HEK293 (cell line): Measurements from ENCODE around the gene CACNA2D3.

Experiments
- CTCF ChIA-PET: fragments of 350-600 bp; formaldehyde crosslinking; extraction: SDS; loops from one replicate; lab custom pipeline; 2021; ENCODE audit warnings: antibody characterized with exemption; lab: Yijun Ruan, JAX
- POLR2A ChIA-PET: fragments of 300-600 bp; formaldehyde crosslinking; extraction: SDS; loops from one replicate; lab custom pipeline; 2020; ENCODE audit warnings: antibody characterized with exemption, inconsistent platforms; lab: Yijun Ruan, JAX
- H3K27ac ChIP-seq: fragments of 200-500 bp; sonication (Bioruptor generic); 2 replicates; pipeline ENCODE4 v1.5.1; 2014; ENCODE audit warnings: low read depth, low read length, control low read depth, inconsistent platforms; ENCODE audit errors: extremely low read depth
- H3K36me3 ChIP-seq, 2 experiments: fragments of 200-500 bp in 1 of 2; sonication (Bioruptor generic) in 1 of 2; 1 replicate in 1 of 2; 2 replicates in 1 of 2; pipeline ENCODE4 v1.5.1; 2014 to 2017; ENCODE audit warnings: inconsistent platforms in 2 of 2, low read length in 2 of 2; ENCODE audit not compliant: control insufficient read depth in 2 of 2, insufficient read depth in 1 of 2
- H3K4me1 ChIP-seq: fragments of 200-500 bp; sonication (Bioruptor generic); 2 replicates; pipeline ENCODE4 v1.5.1; 2014; ENCODE audit warnings: mild to moderate bottlenecking, low read length, inconsistent platforms; ENCODE audit not compliant: control insufficient read depth, insufficient read depth
- H3K4me3 ChIP-seq: 2 replicates; pipeline ENCODE4 v1.5.1; 2011; ENCODE audit warnings: low read depth, mild to moderate bottlenecking, control low read depth, low read length, moderate library complexity
- H3K9me3 ChIP-seq: fragments of 200-500 bp; sonication (Bioruptor generic); 2 replicates; pipeline ENCODE4 v1.5.1; 2014; ENCODE audit warnings: low read depth, low read length, inconsistent platforms; ENCODE audit not compliant: control insufficient read depth, insufficient read depth
- KLF8 ChIP-seq: fragments of 450-650 bp; formaldehyde crosslinking; IDR thresholded peaks from 2 replicates; pipeline ENCODE4 v1.5.1; 2016; ENCODE audit warnings: missing biosample characterization, missing genetic modification characterization
- KLF9 ChIP-seq: fragments of 450-650 bp; formaldehyde crosslinking; IDR thresholded peaks from 2 replicates; pipeline ENCODE4 v1.5.1; 2016; ENCODE audit warnings: missing biosample characterization, missing genetic modification characterization, low read depth
- MZF1 ChIP-seq: fragments of 450-650 bp; formaldehyde crosslinking; IDR thresholded peaks from 2 replicates; pipeline ENCODE4 v1.5.1; 2017; ENCODE audit warnings: missing biosample characterization, missing genetic modification characterization, borderline replicate concordance
- SETDB1 ChIP-seq: IDR thresholded peaks from one replicate; pipeline ENCODE4 v1.6.1; 2017; ENCODE audit warnings: mild to moderate bottlenecking, low read length, moderate library complexity, mixed read lengths; ENCODE audit not compliant: insufficient read length
- ZBTB1 ChIP-seq: fragments of 450-650 bp; formaldehyde crosslinking; IDR thresholded peaks from 2 replicates; pipeline ENCODE4 v1.5.1; 2016; ENCODE audit warnings: missing biosample characterization, missing genetic modification characterization
- ZBTB20 ChIP-seq: fragments of 450-650 bp; formaldehyde crosslinking; IDR thresholded peaks from 2 replicates; pipeline ENCODE4 v1.5.1; 2016; ENCODE audit warnings: missing biosample characterization, missing genetic modification characterization
- ZBTB48 ChIP-seq: fragments of 450-650 bp; formaldehyde crosslinking; IDR thresholded peaks from 2 replicates; pipeline ENCODE4 v1.5.1; 2016; ENCODE audit warnings: missing biosample characterization, missing genetic modification characterization
- ZIC2 ChIP-seq: fragments of 450-650 bp; formaldehyde crosslinking; IDR thresholded peaks from 2 replicates; pipeline ENCODE4 v1.5.1; 2016; ENCODE audit warnings: missing biosample characterization, missing genetic modification characterization
- ZNF121 ChIP-seq: fragments of 450-650 bp; formaldehyde crosslinking; IDR thresholded peaks from 2 replicates; pipeline ENCODE4 v1.5.1; 2016; ENCODE audit warnings: missing biosample characterization, missing genetic modification characterization
- ZNF140 ChIP-seq: fragments of 450-650 bp; formaldehyde crosslinking; IDR thresholded peaks from 2 replicates; pipeline ENCODE4 v1.5.1; 2016; ENCODE audit warnings: missing biosample characterization, missing genetic modification characterization
- ZNF155 ChIP-seq: fragments of 450-650 bp; formaldehyde crosslinking; IDR thresholded peaks from 2 replicates; pipeline ENCODE4 v1.5.1; 2016; ENCODE audit warnings: missing biosample characterization, missing genetic modification characterization
- ZNF175 ChIP-seq: fragments of 450-650 bp; formaldehyde crosslinking; IDR thresholded peaks from 2 replicates; pipeline ENCODE4 v1.5.1; 2016; ENCODE audit warnings: missing biosample characterization, missing genetic modification characterization
- ZNF202 ChIP-seq: fragments of 450-650 bp; formaldehyde crosslinking; IDR thresholded peaks from 2 replicates; pipeline ENCODE4 v1.5.1; 2016; ENCODE audit warnings: missing biosample characterization, missing genetic modification characterization, borderline replicate concordance
- ZNF223 ChIP-seq: fragments of 450-650 bp; formaldehyde crosslinking; IDR thresholded peaks from 2 replicates; pipeline ENCODE4 v1.5.1; 2016; ENCODE audit warnings: missing biosample characterization, missing genetic modification characterization
- ZNF248 ChIP-seq: fragments of 450-650 bp; formaldehyde crosslinking; IDR thresholded peaks from 2 replicates; pipeline ENCODE4 v1.5.1; 2017; ENCODE audit warnings: missing biosample characterization, missing genetic modification characterization
- ZNF350 ChIP-seq: fragments of 450-650 bp; formaldehyde crosslinking; IDR thresholded peaks from 2 replicates; pipeline ENCODE4 v1.5.0; 2017; ENCODE audit warnings: missing biosample characterization, mild to moderate bottlenecking, missing genetic modification characterization
- ZNF354C ChIP-seq: fragments of 450-650 bp; formaldehyde crosslinking; IDR thresholded peaks from 2 replicates; pipeline ENCODE4 v1.5.1; 2016; ENCODE audit warnings: missing biosample characterization, missing genetic modification characterization, low read depth, borderline replicate concordance
- ZNF426 ChIP-seq: fragments of 450-650 bp; formaldehyde crosslinking; IDR thresholded peaks from 2 replicates; pipeline ENCODE4 v1.5.1; 2017; ENCODE audit warnings: missing biosample characterization, missing genetic modification characterization, mild to moderate bottlenecking, inconsistent platforms, moderate library complexity
- ZNF514 ChIP-seq: fragments of 450-650 bp; formaldehyde crosslinking; IDR thresholded peaks from 2 replicates; pipeline ENCODE4 v1.5.1; 2016; ENCODE audit warnings: missing biosample characterization, missing genetic modification characterization
- ZNF561 ChIP-seq: fragments of 450-650 bp; IDR thresholded peaks from 2 replicates; pipeline ENCODE4 v1.5.1; 2018; ENCODE audit warnings: missing biosample characterization, missing genetic modification characterization, borderline replicate concordance
- ZNF660 ChIP-seq: fragments of 450-650 bp; IDR thresholded peaks from 2 replicates; pipeline ENCODE4 v1.5.1; 2018; ENCODE audit warnings: missing biosample characterization, mild to moderate bottlenecking, missing genetic modification characterization
- ZNF776 ChIP-seq: fragments of 450-650 bp; formaldehyde crosslinking; IDR thresholded peaks from 2 replicates; pipeline ENCODE4 v1.5.0; 2017; ENCODE audit warnings: missing biosample characterization, missing genetic modification characterization, borderline replicate concordance
- ZNF791 ChIP-seq: fragments of 450-650 bp; formaldehyde crosslinking; IDR thresholded peaks from 2 replicates; pipeline ENCODE4 v1.5.1; 2016; ENCODE audit warnings: missing biosample characterization, missing genetic modification characterization
- ZXDB ChIP-seq: fragments of 450-650 bp; formaldehyde crosslinking; IDR thresholded peaks from 2 replicates; pipeline ENCODE4 v1.5.1; 2016; ENCODE audit warnings: missing biosample characterization, missing genetic modification characterization
- TF ChIP-seq, protein P1 (sequence below): fragments of 450-650 bp; IDR thresholded peaks from 2 replicates; pipeline ENCODE4 v1.5.1; 2018; ENCODE audit warnings: missing biosample characterization, missing genetic modification characterization
- TF ChIP-seq, protein P2 (sequence below): fragments of 450-650 bp; formaldehyde crosslinking; IDR thresholded peaks from 2 replicates; pipeline ENCODE4 v1.5.1; 2017; ENCODE audit warnings: missing biosample characterization, missing genetic modification characterization
- TF ChIP-seq, protein P3 (sequence below): fragments of 450-650 bp; formaldehyde crosslinking; IDR thresholded peaks from 2 replicates; pipeline ENCODE4 v1.5.1; 2016; ENCODE audit warnings: missing biosample characterization, missing genetic modification characterization
- TF ChIP-seq, protein P4 (sequence below): fragments of 450-650 bp; formaldehyde crosslinking; IDR thresholded peaks from 2 replicates; pipeline ENCODE4 v1.5.1; 2016; ENCODE audit warnings: missing biosample characterization, missing genetic modification characterization
- TF ChIP-seq, protein P5 (sequence below): fragments of 450-650 bp; formaldehyde crosslinking; IDR thresholded peaks from 2 replicates; pipeline ENCODE4 v1.5.1; 2017; ENCODE audit warnings: missing biosample characterization, missing genetic modification characterization

The CACNA2D3 gene

DNA sequence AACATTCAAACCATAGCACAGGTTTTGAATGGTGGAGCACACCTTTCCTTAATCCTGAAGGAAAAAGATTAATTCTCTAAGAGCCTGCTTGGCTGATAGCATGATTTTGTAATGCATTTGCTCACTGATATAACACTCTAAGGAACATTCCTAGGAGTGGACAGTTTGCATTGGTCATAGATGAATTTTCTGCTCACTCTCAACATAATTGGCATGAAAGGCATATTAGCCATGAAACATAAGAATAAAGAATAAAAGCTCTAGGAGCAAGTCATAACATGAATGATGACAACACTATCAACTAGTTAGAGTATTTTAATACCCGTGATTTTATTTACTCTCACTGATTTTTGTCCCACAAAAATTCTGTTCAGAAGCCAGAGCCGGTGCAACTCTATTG, 839.8 kb downstream of the CACNA2D3 start:
- Histone ChIP-seq H3K9me3 (no peaks in the 10 kb centered on the region), H3K4me3 (no peak overlapping the region), H3K36me3 (no peaks in the 10 kb centered on the region), H3K27ac (no peak overlapping the region), H3K4me1 (no peaks in the 10 kb centered on the region)
- CTCF ChIA-PET, result no interaction called here
- no peak for TF ChIP-seq KLF9 (tag by site-specific recombination)
- no peak for TF ChIP-seq ZIC2 (tag by site-specific recombination)
- TF ChIP-seq ZXDB (tag by site-specific recombination), result no peak
- no peak for TF ChIP-seq ZNF140 (tag by site-specific recombination)
- no peak for TF ChIP-seq ZNF350 (tag by site-specific recombination)
- no peak for TF ChIP-seq ZBTB1 (tag by site-specific recombination)
- TF ChIP-seq ZNF202, result no peak
- TF ChIP-seq ZNF514, result no peak
- no peak for TF ChIP-seq MZF1 (tag by site-specific recombination)
- no peak for TF ChIP-seq ZBTB20 (tag by site-specific recombination)
- TF ChIP-seq, protein P1, sequence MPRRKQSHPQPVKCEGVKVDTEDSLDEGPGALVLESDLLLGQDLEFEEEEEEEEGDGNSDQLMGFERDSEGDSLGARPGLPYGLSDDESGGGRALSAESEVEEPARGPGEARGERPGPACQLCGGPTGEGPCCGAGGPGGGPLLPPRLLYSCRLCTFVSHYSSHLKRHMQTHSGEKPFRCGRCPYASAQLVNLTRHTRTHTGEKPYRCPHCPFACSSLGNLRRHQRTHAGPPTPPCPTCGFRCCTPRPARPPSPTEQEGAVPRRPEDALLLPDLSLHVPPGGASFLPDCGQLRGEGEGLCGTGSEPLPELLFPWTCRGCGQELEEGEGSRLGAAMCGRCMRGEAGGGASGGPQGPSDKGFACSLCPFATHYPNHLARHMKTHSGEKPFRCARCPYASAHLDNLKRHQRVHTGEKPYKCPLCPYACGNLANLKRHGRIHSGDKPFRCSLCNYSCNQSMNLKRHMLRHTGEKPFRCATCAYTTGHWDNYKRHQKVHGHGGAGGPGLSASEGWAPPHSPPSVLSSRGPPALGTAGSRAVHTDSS (tag by site-specific recombination), result no peak
- no peak for TF ChIP-seq ZNF248
- no peak for TF ChIP-seq ZBTB48 (tag by site-specific recombination)
- TF ChIP-seq ZNF776 (tag by site-specific recombination), result no peak
- TF ChIP-seq ZNF561 (tag by site-specific recombination), result no peak
- TF ChIP-seq ZNF660 (tag by site-specific recombination), result no peak
- no peak for TF ChIP-seq ZNF354C (tag by site-specific recombination)
- TF ChIP-seq, protein P2, sequence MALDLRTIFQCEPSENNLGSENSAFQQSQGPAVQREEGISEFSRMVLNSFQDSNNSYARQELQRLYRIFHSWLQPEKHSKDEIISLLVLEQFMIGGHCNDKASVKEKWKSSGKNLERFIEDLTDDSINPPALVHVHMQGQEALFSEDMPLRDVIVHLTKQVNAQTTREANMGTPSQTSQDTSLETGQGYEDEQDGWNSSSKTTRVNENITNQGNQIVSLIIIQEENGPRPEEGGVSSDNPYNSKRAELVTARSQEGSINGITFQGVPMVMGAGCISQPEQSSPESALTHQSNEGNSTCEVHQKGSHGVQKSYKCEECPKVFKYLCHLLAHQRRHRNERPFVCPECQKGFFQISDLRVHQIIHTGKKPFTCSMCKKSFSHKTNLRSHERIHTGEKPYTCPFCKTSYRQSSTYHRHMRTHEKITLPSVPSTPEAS (tag by site-specific recombination), result no peak
- no peak for TF ChIP-seq ZNF175 (tag by site-specific recombination)
- POLR2A ChIA-PET, result no interaction called here

DNA sequence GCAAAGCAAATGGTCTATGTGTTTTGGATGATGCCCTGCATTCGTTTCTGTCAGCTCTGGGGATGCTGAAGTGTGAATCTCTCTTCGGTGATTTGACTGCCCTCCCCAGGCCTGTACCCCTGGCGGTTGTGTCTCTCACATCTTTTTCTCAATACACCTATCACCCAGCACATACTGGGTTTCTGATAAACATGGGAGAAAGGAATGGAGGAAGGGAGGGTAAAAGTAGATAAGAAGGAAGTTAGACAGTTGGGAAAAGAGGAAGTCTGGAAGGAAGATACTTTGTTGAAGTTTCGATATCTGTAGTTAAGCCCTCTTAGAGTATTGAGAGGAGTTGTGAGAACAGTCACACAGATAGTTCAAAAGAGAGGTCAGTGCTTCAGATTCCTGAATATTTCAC, 841.3 kb downstream of the CACNA2D3 start:
- Histone ChIP-seq H3K4me1 (no peaks in the 10 kb centered on the region), H3K4me3 (no peak overlapping the region), H3K27ac (no peak overlapping the region), H3K36me3 (no peaks in the 10 kb centered on the region), H3K9me3 (no peaks in the 10 kb centered on the region)
- POLR2A ChIA-PET, result no interaction called here
- CTCF ChIA-PET, result interaction anchor here (0.6 kb wide), 1 partner anchor 324 kb away, joined by 3 read pairs; no protein-coding TSS in a partner anchor
- TF ChIP-seq KLF8 (tag by site-specific recombination) (no peak), ZNF155 (tag by site-specific recombination) (no peak), ZNF121 (tag by site-specific recombination) (no peak), ZNF791 (tag by site-specific recombination) (no peak), SETDB1 (no peak), ZNF426 (no peak), ZNF223 (tag by site-specific recombination) (no peak)
- TF ChIP-seq, protein P3, sequence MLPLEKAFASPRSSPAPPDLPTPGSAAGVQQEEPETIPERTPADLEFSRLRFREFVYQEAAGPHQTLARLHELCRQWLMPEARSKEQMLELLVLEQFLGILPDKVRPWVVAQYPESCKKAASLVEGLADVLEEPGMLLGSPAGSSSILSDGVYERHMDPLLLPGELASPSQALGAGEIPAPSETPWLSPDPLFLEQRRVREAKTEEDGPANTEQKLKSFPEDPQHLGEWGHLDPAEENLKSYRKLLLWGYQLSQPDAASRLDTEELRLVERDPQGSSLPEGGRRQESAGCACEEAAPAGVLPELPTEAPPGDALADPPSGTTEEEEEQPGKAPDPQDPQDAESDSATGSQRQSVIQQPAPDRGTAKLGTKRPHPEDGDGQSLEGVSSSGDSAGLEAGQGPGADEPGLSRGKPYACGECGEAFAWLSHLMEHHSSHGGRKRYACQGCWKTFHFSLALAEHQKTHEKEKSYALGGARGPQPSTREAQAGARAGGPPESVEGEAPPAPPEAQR (tag by site-specific recombination), result no peak
- TF ChIP-seq, protein P4, sequence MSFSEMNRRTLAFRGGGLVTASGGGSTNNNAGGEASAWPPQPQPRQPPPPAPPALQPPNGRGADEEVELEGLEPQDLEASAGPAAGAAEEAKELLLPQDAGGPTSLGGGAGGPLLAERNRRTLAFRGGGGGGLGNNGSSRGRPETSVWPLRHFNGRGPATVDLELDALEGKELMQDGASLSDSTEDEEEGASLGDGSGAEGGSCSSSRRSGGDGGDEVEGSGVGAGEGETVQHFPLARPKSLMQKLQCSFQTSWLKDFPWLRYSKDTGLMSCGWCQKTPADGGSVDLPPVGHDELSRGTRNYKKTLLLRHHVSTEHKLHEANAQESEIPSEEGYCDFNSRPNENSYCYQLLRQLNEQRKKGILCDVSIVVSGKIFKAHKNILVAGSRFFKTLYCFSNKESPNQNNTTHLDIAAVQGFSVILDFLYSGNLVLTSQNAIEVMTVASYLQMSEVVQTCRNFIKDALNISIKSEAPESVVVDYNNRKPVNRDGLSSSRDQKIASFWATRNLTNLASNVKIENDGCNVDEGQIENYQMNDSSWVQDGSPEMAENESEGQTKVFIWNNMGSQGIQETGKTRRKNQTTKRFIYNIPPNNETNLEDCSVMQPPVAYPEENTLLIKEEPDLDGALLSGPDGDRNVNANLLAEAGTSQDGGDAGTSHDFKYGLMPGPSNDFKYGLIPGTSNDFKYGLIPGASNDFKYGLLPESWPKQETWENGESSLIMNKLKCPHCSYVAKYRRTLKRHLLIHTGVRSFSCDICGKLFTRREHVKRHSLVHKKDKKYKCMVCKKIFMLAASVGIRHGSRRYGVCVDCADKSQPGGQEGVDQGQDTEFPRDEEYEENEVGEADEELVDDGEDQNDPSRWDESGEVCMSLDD, result no peak
- TF ChIP-seq, protein P5, sequence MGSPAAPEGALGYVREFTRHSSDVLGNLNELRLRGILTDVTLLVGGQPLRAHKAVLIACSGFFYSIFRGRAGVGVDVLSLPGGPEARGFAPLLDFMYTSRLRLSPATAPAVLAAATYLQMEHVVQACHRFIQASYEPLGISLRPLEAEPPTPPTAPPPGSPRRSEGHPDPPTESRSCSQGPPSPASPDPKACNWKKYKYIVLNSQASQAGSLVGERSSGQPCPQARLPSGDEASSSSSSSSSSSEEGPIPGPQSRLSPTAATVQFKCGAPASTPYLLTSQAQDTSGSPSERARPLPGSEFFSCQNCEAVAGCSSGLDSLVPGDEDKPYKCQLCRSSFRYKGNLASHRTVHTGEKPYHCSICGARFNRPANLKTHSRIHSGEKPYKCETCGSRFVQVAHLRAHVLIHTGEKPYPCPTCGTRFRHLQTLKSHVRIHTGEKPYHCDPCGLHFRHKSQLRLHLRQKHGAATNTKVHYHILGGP, result no peak
